ENCODE data around the gene ABCA12.
"Not testable (repeated sequence)": the region's sequence is repeated elsewhere in the genome, so short reads cannot be mapped to it uniquely, and the experiment has no call there.

Gene ABCA12

GRCh38 chr2:215138479-215138878 lies at the start of gene ABCA12:
Gene ABCA12, minus strand, starts transcription at chr2:215138626. Its CDS starts 418 bp downstream, at chr2:215138208.
- DNase-seq (ENCODE audit: low read depth), result no peak

GRCh38 chr2:215188078-215188477 lies 49.7 kb upstream of the ABCA12 start:
- no peak for DNase-seq (ENCODE audit: low read depth)

GRCh38 chr2:215186021-215186420 lies 47.6 kb upstream of the ABCA12 start:
- no peak for DNase-seq (ENCODE audit: low read depth)

GRCh38 chr2:215178121-215178520 lies 39.7 kb upstream of the ABCA12 start:
- no peak for DNase-seq (ENCODE audit: low read depth)

GRCh38 chr2:215171796-215172195 lies 33.4 kb upstream of the ABCA12 start:
- no peak for DNase-seq (ENCODE audit: low read depth)

GRCh38 chr2:215171151-215171550 lies 32.7 kb upstream of the ABCA12 start:
- DNase-seq (ENCODE audit: low read depth), result no peak

GRCh38 chr2:215166505-215166904 lies 28.1 kb upstream of the ABCA12 start:
- not testable (repeated sequence) for DNase-seq (ENCODE audit: low read depth)

GRCh38 chr2:215163319-215163718 lies 24.9 kb upstream of the ABCA12 start:
- not testable (repeated sequence) for DNase-seq (ENCODE audit: low read depth)

- no peak for DNase-seq (ENCODE audit: low read depth)
Observed at GRCh38 chr2:215161301-215161829, 22.9 kb upstream of the ABCA12 start.

- no peak for DNase-seq (ENCODE audit: low read depth)
Observed at GRCh38 chr2:215160081-215160480, 21.7 kb upstream of the ABCA12 start.

GRCh38 chr2:215156453-215156852 lies 18.0 kb upstream of the ABCA12 start:
- DNase-seq (ENCODE audit: low read depth), result no peak

- no peak for DNase-seq (ENCODE audit: low read depth)
Observed at GRCh38 chr2:215149894-215150293, 11.5 kb upstream of the ABCA12 start.

- no peak for DNase-seq (ENCODE audit: low read depth)
Observed at GRCh38 chr2:215149486-215149885, 11.1 kb upstream of the ABCA12 start.

- DNase-seq (ENCODE audit: low read depth), result no peak
Observed at GRCh38 chr2:215149060-215149459, 10.6 kb upstream of the ABCA12 start.

GRCh38 chr2:215145611-215146010 lies 7.2 kb upstream of the ABCA12 start:
- DNase-seq (ENCODE audit: low read depth), result no peak

- DNase-seq (ENCODE audit: low read depth), result no peak
Observed at GRCh38 chr2:215144106-215144875, 5.9 kb upstream of the ABCA12 start.

GRCh38 chr2:215143458-215143857 lies 5.0 kb upstream of the ABCA12 start:
- no peak for DNase-seq (ENCODE audit: low read depth)

- DNase-seq (ENCODE audit: low read depth), result no peak
Observed at GRCh38 chr2:215141706-215142105, 3.3 kb upstream of the ABCA12 start.

- no peak for DNase-seq (ENCODE audit: low read depth)
Observed at GRCh38 chr2:215140166-215140707, 1.8 kb upstream of the ABCA12 start.

GRCh38 chr2:215137741-215138340 lies 585 bp downstream of the ABCA12 start:
- DNase-seq (ENCODE audit: low read depth), result peak; percentile 38

GRCh38 chr2:215137329-215137686 lies 1.1 kb downstream of the ABCA12 start:
- no peak for DNase-seq (ENCODE audit: low read depth)

- DNase-seq (ENCODE audit: low read depth), result no peak
Observed at GRCh38 chr2:215136669-215137328, 1.6 kb downstream of the ABCA12 start.

- DNase-seq (ENCODE audit: low read depth), result no peak
Observed at GRCh38 chr2:215120401-215120800, 18.0 kb downstream of the ABCA12 start.

Data from fibroblast of gingiva (primary cell).